Activated CD4-positive, alpha-beta T cell treated with anti-CD3 and anti-CD28 coated beads for 1 hour (primary cell): Measurements from ENCODE around the gene JAK1.
A peak's percentile ranks its signal among the peaks of the same experiment; 100 is the strongest.

Experiments used
- DNase-seq: peaks from one replicate; pipeline ENCODE4 v3.0.0-alpha.2; 2020

The JAK1 gene

DNA sequence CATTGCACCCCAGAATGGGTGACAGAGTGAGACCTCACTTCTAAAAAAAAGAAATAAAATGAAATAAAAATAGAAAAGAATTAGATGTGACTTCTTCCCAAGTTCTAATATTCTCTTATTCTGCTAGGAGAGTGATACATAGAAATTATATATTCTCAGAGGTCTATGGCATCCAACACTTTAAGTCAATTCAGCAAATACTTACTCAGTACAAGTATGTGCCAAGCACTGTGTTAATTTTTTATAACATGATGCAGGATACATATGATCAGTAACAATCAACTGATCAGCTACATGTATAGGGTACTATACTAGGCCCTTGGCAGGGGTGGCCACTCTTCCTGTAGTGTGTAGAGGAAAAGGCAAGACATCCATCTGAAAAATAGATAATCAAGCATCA lies 13.0 kb upstream of the JAK1 start:
- DNase-seq = no peak

DNA sequence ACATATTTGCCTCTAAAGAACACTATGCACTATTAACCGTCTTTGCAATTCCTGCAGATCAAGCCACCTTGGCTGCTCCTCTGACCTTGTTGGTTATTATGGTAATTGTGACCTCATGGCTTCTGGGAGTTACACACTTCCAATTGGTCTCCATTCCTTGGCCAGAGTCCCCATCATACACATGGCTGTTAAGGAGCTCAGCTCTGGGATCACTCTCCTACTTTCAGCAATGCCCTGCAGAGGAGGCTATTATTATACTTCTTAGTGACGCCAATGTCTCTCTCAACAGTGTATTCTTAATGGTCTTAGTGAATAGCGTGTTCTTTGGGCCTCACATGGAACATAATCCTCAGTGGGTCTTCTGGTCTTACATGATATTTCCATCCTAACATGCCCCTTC lies 10.0 kb upstream of the JAK1 start:
- DNase-seq = no peak

DNA sequence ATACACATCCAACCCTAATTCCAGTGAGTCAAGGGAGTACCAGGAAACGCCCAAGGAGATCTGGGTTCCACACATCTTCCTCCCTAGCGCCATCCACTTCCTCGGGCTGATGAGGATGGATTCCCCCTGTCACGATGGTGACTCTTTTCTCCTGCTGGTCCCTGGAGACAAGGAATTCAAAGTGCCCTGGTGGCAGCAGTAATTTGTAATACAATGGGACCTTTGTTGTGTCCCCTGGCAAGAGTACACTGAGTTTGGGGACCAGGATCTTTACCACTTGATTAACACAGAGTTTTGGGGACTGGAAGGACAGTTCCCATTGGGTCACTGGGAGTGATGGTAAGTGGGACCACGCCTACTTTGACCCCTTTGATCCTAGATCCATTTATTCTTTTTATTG lies 9.4 kb upstream of the JAK1 start:
- DNase-seq = no peak

DNA sequence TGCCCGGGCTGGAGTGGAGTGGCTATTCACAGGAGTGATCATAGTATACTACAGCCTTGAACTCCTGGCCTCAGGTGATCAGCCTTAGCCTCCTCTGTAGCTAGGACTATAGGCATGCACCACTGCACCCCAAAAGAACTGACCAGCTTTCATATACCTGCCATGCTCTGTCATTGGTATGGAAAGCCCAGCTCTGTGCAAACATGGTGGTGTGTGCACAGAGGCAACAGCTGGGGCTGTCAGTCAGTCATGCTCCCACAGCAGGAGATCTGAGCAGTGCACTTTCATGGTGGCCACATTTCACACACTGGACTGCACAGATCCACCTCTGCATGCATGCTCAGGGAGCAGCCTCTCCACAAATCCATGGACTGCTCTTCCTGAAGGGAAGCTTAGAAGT lies 8.8 kb upstream of the JAK1 start:
- DNase-seq = no peak

DNA sequence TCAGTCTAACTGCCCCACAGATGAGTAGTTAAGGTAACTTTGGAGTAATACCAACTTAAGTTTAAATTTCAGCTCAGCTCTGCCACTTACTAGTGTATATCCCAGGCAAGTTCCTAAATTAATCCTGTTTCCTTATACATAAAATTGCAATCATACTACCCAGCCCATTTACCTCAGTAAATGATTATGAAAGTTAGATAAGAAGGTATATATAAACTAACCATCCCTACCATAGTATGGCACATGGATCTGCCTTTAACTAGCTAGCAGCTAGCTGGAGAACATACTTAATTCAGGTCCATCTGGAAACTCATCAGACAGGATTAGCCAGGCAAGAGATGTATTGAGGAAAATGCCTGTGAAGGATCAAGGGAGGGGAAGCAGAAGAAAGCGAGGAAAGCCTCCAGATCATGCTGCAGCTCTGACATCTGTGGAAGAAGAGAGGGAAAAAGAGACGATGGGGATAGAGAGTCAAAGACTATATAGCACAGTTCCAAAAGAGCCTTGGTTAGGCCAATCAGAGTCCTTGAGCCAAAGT lies 8.0 kb upstream of the JAK1 start:
- no peak for DNase-seq

DNA sequence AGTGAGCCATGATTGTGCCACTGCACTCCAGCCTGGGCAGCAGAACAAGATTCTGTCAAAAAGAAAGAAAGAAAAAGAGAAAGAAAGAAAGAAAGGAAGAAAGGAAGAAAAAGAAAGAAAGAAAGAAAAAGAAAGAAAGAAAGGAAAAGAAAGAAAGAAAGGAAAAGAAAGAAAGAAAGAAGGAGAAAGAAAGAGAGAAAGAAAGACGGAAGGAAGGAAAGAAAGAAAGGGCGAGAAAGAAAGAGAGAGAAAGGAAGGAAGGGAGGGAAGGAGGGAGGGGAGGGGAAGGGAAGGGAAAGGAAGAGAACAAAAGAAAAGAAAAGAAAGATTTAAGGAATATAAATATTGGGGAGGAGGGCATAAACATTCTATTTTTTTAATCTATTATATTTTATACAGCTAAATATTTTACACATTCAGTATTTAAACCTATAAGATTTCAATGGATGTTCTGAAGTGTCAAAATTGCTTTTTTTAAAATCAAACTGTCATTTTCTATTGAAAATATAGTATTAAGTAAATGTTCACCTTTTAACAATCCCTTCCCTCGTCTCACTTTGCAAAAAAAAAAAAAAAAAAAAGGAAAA lies 6.8 kb upstream of the JAK1 start:
- DNase-seq = no peak

DNA sequence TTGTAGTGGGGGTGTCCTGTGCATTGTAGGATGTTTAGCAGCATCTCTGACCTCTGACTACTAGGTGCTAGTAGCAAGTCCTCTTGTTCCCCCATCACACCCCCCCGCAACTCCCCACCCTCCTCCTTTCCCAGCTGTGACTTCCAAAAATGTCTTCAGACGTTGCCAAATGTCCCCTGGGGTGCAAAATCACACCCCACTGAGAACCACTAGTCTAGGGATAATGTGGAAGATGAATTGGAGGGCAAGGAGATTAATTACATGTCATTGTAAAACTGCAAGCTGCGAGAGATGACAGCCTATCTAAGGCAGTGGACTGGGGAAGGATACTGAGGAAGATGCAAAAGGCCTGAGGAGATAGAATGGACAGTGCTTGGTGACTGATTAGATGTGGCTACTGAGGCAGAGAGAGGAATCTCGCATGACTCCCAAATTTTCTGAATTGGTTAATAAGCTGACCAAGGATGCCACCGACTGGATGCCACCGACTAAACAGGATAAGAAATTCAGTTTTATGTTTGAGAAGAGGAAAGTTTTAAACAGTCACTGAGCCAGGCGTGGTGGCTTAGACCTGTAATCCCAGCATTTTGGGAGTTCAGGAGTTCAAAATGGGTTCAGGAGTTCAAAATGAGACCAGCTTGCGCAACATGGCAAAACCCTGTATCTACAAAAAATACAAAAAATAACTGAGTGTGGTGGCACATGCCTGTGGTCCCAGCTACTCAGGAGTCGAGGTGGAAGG lies 3.1 kb upstream of the JAK1 start:
- no peak for DNase-seq

DNA sequence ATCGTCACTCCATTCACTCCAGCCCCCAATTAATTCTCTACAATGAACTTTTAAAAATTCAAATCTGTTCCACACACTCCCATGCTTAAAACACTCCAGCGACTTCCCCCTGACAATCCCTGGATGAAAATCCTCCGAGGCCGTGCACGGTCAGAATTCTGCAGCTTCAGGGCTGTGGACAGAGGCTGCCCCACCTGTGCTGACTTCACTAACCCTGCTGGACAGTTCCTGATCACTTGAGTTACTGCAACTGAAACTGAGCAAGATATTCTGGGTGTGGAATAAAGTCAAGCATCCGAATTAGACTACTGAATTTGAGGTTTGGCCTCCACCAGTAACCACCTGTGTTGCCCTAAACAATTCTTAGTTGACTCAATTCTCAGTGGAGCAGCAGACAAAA lies 1.0 kb upstream of the JAK1 start:
- no peak for DNase-seq

DNA sequence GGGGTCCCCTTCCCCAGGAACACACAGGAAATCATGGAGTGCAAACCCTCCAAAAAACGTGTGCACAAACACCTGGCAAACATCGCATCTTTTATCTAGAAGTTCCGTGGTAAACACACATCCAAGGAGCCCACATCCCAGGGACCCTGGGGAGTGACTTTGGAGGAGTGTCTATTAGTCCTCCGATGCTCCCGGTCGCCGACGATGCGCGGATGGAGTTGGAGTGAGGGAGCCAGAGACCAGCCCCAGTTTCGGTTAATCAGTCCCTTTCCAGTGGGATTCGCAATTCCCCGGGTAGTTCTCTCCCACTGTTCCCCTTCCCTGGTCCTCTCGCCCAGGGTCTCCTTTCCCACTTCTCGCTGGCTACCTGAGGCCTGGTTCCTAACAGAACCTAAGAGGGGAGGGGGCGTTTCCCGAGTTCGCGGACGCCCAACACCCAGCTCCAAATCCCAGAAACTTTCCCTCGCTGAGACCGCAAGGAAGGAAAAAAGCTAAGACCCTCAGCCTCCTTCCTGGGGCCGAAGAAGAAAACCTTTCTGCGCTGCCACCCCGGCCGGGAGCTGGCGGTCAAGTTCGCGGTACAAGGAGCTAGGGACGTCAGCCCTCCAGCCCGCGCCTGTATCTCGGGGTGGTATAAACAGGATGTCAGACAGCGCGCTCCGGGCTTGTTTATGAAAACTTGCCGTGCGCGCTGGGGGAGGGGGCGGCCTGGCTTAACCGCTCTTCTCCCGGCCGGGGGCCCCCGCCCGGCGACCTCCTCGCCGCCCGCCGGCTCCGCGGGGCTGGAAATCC lies 787 bp downstream of the JAK1 start:
- DNase-seq = peak; percentile 51

DNA sequence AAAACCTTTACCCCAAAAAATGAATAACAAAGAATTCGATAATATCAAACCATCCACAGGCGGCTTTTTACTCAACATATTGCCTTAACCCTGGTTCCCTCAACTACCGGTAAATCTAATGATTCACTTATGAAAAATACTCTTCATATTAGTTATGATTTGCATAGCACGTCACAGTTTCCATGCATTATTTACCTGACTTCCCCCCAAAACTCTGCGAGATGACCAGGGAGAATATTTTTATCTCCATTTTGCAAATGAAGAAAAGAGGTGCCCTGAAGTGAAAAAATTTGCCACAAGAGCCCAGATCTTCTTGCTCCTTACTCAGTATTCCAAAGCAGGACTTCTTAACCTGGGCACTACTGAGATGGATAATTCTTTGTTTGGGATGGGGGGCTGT lies 2.9 kb downstream of the JAK1 start:
- no peak for DNase-seq

DNA sequence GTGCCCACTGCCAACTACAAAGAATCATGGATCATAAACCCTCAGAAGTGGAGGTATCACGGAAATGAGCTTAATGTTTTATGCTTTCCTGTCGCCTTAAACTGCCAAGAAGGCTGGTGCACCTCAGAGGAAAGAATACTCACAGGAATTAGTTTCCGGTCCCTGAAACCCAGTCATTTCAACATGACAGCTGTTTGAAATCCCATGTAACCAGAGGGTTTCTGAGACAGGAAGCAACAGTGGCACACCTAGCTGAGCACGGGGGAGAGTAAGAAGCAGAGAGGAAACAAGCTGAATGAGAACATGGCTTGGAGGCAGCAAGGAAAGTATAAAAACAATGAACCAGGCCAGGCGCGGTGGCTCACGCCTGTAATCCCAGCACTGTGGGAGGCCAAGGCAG lies 3.9 kb downstream of the JAK1 start:
- no peak for DNase-seq

DNA sequence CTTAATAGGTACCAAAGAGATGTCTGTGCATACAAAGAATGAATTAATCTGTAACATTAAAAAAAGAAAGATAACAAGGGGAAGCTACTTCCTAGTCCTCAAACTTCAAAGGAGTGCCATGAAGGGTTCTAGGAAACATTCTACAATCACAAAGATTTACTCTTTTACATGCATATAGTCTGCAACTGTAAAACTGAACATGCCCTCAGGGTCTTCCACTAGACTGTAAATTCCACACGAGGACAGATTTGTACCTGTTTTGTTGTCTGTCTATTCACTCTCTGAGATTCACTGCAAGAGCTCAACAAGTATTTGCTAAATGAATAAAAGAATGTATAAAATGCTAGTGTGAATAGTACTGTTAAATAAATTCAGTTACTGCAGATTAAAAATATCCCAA lies 4.4 kb downstream of the JAK1 start:
- no peak for DNase-seq

DNA sequence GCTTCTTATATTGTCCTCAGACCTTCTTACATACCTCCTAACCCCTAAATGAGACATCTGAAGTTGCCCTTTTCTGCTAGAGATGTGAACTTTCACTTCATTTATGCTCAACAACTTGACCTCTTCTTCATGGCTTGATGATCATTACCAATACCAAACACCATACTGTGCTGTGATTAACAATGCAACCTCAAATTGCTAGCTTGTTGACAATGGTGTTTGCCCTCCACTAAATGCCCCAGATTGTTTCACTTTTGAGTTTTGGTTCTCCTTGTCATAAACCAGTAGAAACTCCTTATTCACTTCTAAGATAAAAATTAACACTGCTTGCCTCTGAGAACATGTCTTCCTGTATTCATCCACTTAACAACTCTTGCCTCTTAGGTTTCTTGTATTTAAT lies 5.6 kb downstream of the JAK1 start:
- DNase-seq = no peak

DNA sequence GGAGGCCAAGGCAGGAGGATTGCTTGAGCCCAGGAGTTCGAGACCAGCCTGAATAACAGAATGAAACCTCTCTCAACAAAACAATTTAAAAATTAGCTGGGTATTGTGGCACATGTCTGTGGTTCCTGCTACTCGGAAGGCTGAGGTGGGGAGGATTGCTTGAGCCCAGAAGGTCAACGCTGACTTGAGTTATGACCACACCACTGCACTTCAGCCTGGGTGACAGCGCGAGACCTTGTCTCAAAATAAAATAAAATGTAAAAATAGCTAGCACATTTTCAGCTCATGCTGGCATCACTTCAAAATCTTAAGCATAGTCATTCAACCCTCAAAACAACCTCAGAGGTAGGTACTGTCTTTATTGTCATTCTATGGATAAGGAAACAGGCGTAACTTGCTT lies 6.4 kb downstream of the JAK1 start:
- DNase-seq = no peak

DNA sequence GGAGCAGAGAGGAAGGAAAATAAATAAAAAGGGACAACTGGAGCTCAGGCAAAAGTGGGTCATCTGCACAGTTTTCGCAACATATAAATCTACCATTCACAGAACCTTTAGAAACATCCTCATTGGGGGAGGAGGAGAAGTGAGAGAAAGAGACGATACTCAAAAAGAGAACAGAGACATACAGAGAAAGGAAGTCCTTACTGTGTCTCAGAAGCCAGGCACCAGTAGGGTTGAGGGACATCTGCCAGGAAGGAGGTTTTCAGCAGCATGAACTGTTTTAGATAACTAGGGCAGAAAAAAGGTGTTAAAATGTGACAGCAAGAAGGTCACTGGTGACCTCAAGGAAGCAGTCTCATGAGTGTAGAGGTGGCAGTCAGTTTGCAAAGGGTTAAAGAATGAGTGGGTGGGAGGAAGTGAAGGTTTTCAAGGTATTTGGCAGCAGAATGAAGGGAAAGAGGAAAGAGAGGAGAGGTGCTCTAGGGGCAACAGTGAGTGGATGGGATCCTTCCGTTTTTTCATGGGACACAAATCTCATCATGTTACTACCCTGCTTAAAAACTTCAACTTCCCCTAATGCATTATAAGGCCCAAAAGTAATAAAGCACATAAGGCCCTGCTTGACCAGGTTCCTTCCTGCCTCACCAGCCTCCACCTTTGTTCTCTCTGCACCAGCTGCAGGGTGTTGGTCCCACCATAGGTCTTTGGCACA lies 9.5 kb downstream of the JAK1 start:
- DNase-seq = no peak

DNA sequence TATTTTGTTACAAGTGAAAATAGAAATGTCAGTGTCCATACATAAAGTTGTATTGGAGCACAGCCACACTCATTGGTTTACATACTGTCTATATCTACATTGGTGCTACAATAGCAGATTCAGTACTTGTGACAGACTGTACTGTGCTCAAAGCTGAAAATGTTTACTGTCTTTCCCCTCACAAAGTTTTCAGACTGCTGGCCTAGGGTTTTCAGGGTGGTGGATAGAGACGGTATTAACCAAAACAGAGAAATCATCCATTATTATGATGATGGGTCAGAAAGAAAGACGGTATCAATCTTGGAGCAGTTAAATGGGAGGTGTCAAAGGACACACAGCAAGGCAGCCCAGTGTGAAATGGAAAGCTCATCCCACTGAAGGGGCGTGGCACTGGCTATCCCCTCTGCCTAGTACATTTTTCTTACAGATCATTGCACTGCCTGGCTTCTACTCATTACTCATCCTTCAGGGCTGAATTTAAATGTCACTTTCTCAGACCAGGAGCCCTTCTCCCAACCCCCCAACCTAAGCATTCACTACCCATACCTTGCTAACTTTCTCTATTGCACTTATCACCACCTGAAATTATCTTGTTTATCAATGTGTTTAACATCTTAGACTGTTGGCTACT lies 10.2 kb downstream of the JAK1 start:
- no peak for DNase-seq

DNA sequence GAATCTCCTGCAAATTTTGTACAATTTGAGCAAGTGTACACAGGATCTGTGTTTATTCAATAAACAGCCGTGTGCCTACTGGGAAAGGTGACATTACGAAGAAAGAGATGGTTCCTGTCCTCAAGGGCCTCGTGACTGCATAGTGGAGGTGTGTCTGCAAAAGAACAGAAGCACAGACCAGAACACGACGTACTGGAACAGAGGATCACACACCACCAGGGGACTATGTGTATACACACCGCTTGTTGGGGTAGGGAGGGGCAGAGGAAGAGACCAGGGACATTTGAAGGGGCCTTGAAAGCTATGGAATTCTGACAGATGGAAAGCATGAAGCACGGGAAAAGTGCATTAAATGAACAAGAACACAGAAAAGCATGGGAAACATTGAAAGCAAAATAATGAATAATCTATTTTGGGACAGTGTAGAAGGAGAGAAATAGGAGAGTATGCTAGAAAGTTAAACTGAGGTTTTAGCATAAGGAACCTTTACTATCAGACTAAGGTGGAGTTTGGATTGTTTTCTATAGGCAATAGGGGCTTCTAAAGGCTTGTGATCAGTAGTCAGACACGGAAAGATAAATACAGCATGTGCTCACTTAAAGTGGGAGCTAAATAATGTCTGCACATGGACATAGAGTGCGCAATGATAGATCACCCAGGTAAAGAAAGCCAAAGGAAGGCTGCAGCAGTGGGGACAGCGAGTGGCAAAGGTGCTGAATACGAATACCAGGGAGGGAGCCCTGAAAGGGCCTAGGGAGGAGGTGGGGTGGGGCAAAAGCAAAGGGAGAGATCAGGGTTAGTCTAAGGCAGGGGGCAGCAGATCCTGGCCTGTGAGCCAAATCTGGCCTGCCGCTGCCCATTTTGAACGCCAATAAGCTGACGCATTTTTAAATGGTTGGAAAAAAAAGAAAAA lies 11.0 kb downstream of the JAK1 start:
- DNase-seq = no peak

DNA sequence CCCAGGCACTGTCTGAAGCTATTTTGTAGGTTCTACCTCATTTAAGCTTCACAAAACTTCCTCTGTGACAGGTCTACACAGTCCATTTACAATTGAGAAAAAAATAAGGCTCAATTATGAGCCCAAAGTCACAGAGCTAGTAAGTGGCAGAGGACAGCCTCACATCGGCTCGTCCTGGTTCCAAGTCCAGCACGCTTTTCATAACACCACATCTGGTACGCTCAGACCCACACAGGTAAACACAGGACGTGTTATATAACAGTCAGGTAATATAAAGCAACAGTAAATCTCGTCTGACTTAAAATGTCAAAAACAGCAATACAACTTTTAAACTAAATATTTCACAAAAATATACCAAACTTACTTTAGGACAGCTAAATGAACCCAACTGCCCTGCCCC lies 13.1 kb downstream of the JAK1 start:
- DNase-seq = no peak

DNA sequence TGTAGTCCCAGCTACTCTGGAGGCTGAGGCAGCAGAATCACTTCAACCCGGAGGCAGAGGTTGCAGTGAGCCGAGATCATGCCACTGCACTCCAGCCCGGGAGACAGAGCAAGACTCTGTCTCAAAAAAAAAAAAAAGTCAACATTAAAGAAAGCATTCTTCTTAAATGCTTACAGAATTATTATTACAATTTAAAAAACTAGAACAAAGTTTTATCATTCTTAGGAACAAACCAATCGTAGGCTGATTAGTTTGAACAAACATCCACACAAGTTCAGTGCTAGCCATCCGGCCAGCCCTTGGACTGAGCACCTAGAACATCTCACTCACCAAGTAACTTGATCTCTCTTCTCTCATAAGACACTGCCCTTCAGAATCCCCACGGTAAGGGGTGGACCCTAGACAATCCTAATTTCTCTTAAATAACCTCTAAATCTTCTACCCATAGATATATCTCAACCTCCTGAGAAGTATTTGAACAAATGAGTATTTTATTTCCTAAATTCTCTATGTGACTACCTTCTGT lies 16.0 kb downstream of the JAK1 start:
- no peak for DNase-seq

DNA sequence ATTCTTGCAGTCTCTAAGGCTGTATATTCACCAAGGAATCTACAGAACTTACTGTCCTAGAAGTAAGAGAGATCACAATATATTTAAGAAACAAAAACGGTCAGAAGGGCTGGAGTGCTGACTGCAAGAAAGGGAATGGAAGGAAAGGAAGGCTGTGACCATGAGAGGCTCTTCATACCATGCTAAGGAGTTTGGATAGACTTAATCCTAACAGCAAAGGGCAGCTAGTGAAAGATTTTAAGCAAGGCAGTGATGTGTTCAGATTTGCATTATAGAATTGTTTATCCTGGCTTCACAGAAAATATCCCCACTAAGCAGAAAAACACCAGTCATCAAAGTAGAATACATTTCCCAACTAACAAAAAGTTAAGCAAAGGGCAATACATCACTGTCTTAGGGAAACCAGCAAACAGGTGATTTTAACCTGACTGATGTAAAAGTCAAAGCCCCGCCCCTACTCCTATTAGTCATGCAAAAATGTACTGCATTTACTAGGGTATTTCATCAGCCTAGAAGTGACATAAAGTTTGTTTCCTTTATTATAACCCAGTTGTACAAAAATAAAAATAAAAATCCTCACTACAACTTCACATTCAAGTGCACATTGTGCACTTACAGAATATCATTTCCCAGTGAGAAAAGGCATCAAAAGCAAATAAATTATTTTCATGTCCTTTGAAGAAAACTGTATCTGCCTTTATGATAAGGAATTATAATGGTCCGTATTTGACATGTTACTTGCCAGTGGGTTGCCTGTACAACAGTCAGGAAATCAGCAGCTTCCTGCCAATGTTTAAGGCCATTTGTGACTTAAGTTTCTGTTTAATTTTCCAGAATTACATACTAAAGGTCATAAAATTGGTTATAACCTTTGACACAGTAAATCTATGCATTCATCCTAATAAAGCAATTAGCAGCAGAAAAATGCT lies 17.2 kb downstream of the JAK1 start:
- DNase-seq = no peak
